Keratinocyte (primary cell): Measurements from ENCODE around the gene SRM. TPM values are rescaled to one million over a fixed set of nuclear protein-coding genes. Genes with fewer than 3 reads are reported as not detected.

ENCODE experiments used
- DNase-seq: peaks from one replicate; pipeline ENCODE4 v3.0.0-alpha.2; 2011; ENCODE audit warnings: low read depth, missing footprints, low spot score
- FAIRE-seq: peaks from 2 replicates; lab custom pipeline; 2011; peaks lifted over from hg19 to GRCh38; lab: Jason Lieb, UNC
- H2AFZ ChIP-seq: 2 replicates; pipeline ENCODE4 v1.6.0; 2012; ENCODE audit warnings: low read length, control low read depth, inconsistent platforms; ENCODE audit not compliant: control insufficient read depth
- H3K27ac ChIP-seq: 2 replicates; pipeline ENCODE4 v1.5.1; 2011; ENCODE audit warnings: low read length; ENCODE audit not compliant: control insufficient read depth, insufficient read depth
- H3K27me3 ChIP-seq: 3 replicates; pipeline ENCODE4 v1.6.0; 2011; ENCODE audit warnings: low read length; ENCODE audit not compliant: control insufficient read depth, insufficient read depth; ENCODE audit errors: extremely low read depth
- H3K36me3 ChIP-seq, 2 experiments: 2 replicates in 1 of 2; 3 replicates in 1 of 2; pipeline ENCODE4 v1.5.1; 2011; ENCODE audit warnings: low read length in 2 of 2, mild to moderate bottlenecking in 1 of 2; ENCODE audit not compliant: control insufficient read depth in 2 of 2, insufficient read depth in 2 of 2; ENCODE audit errors: extremely low read depth in 1 of 2
- H3K4me1 ChIP-seq: 3 replicates; pipeline ENCODE4 v1.5.1; 2011; ENCODE audit warnings: low read length; ENCODE audit not compliant: control insufficient read depth, insufficient read depth; ENCODE audit errors: extremely low read depth
- H3K4me2 ChIP-seq: 3 replicates; pipeline ENCODE4 v1.6.0; 2011; ENCODE audit warnings: low read depth, low read length; ENCODE audit not compliant: control insufficient read depth, insufficient read depth; ENCODE audit errors: extremely low read depth
- H3K4me3 ChIP-seq, 3 experiments: fragments of 200-600 bp in 1 of 3; sonication (generic) in 1 of 3; 2 replicates in 2 of 3; 3 replicates in 1 of 3; pipeline ENCODE4 v1.5.1; 2011 to 2016; ENCODE audit warnings: low read length in 3 of 3, mild to moderate bottlenecking in 3 of 3, control low read depth in 2 of 3, inconsistent platforms in 1 of 3, low read depth in 1 of 3, mixed read lengths in 1 of 3, mixed run types in 1 of 3, moderate library complexity in 1 of 3; ENCODE audit not compliant: control insufficient read depth in 2 of 3, insufficient read depth in 2 of 3; ENCODE audit errors: extremely low read depth in 1 of 3
- H3K79me2 ChIP-seq: 2 replicates; pipeline ENCODE4 v1.6.0; 2012; ENCODE audit warnings: low read length; ENCODE audit not compliant: control insufficient read depth, insufficient read depth
- H3K9ac ChIP-seq: 3 replicates; pipeline ENCODE4 v1.6.0; 2011; ENCODE audit warnings: low read length; ENCODE audit not compliant: control insufficient read depth, insufficient read depth; ENCODE audit errors: extremely low read depth
- H3K9me1 ChIP-seq: 3 replicates; pipeline ENCODE4 v1.6.0; 2011; ENCODE audit warnings: low read length; ENCODE audit not compliant: control insufficient read depth, insufficient read depth; ENCODE audit errors: extremely low read depth
- H3K9me3 ChIP-seq: 2 replicates; pipeline ENCODE4 v1.5.1; 2012; ENCODE audit warnings: low read depth, low read length; ENCODE audit not compliant: control insufficient read depth
- H4K20me1 ChIP-seq: 3 replicates; pipeline ENCODE4 v1.6.0; 2011; ENCODE audit warnings: low read length; ENCODE audit not compliant: control insufficient read depth, insufficient read depth; ENCODE audit errors: extremely low read depth
- CTCF ChIP-seq, 3 experiments: IDR thresholded peaks in 1 of 3; conservative IDR thresholded peaks in 1 of 3; optimal IDR thresholded peaks in 1 of 3; 2 replicates in 2 of 3; 3 replicates in 1 of 3; pipeline versions ENCODE3 to v1.5.1; 2011; ENCODE audit warnings: low read length in 3 of 3, mild to moderate bottlenecking in 3 of 3, moderate library complexity in 2 of 3, control low read depth in 1 of 3, inconsistent platforms in 1 of 3; ENCODE audit not compliant: insufficient read depth in 2 of 3; ENCODE audit errors: extremely low read depth in 1 of 3
- EZH2 ChIP-seq: IDR thresholded peaks from one replicate; pipeline ENCODE4 v1.6.1; 2012; ENCODE audit warnings: inconsistent platforms, mild to moderate bottlenecking, low read length, moderate library complexity
- dilution Hi-C: fragments of 300-500 bp; cut with MboI; formaldehyde crosslinking; loops from one replicate; pipeline ENCODE4 v1.7.0; 2020; ENCODE audit warnings: low sequenced_read_pairs; ENCODE audit not compliant: extremely low pct_ligation_motif_present
- polyA plus RNA-seq, 5 experiments: library from polyadenylated mRNA; depleted of rRNA in 3 of 5; stranded (reverse) in 3 of 5; stranded (forward) in 1 of 5; unstranded in 1 of 5; fragments of >200 nt; gene quantifications; 1 replicate in 1 of 5; 2 replicates in 3 of 5; 3 replicates in 1 of 5; pipeline versions ENCODE4 v1.2.1 to v1.2.3, GENCODE V29; 2011 to 2012; ENCODE audit warnings: missing spikeins in 2 of 5, low read depth in 1 of 5, low replicate concordance in 1 of 5

Gene SRM
- polyA plus RNA-seq, 1 donor (not counting 4 experiments of a cell fraction or from before 2014, with no cell fraction given): 32.8 TPM

- Histone ChIP-seq H3K4me1 (no peaks in the 10 kb centered on the region), H3K27me3 (no peaks in the 10 kb centered on the region), H3K9me1 (no peaks in the 10 kb centered on the region), H3K9ac (no peak overlapping the region), H3K4me2 (no peak overlapping the region), H3K4me3 (no peak overlapping the region), H3K9me3 (no peaks in the 10 kb centered on the region), H3K36me3 (peaks cover 20 to 23% of the 10 kb centered on the region in 2 experiments), H3K79me2 (no peaks in the 10 kb centered on the region), H2AFZ (no peak overlapping the region), H4K20me1 (no peaks in the 10 kb centered on the region), H3K27ac (no peak overlapping the region)
- DNase-seq (no peak), FAIRE-seq (no peak)
- dilution Hi-C loops: no loop called here
- TF ChIP-seq EZH2 (no peak), CTCF (optimal IDR thresholded peaks at IDR 0.05 in 1 of 3, IDR thresholded peaks at IDR 0.05 in 1 of 3, conservative IDR thresholded peaks at IDR 0.05 in 1 of 3; ENCODE audit: extremely low read depth in 1 of 3, insufficient read depth in 2 of 3, low read length in 3 of 3) (no peak)
These were observed 47.8 kb upstream of the SRM start for GRCh38 chr1:11107599-11107998.

GRCh38 chr1:11105586-11105985 lies 45.8 kb upstream of the SRM start:
- no peaks in the 10 kb centered on the region for H3K27me3 ChIP-seq
- H3K9ac ChIP-seq: no peak overlapping the region
- no peaks in the 10 kb centered on the region for H3K9me3 ChIP-seq
- no peaks in the 10 kb centered on the region for H3K79me2 ChIP-seq
- dilution Hi-C loops: no loop called here
- H3K27ac ChIP-seq: no peak overlapping the region
- H2AFZ ChIP-seq: no peak overlapping the region
- peaks cover 13 to 17% of the 10 kb centered on the region in 2 experiments for H3K36me3 ChIP-seq
- no peaks in the 10 kb centered on the region for H4K20me1 ChIP-seq
- H3K4me3 ChIP-seq: no peak overlapping the region
- no peak for FAIRE-seq
- H3K9me1 ChIP-seq: no peaks in the 10 kb centered on the region
- no peak for TF ChIP-seq EZH2
- no peak for TF ChIP-seq CTCF (optimal IDR thresholded peaks at IDR 0.05 in 1 of 3, IDR thresholded peaks at IDR 0.05 in 1 of 3, conservative IDR thresholded peaks at IDR 0.05 in 1 of 3; ENCODE audit: extremely low read depth in 1 of 3, insufficient read depth in 2 of 3, low read length in 3 of 3)
- no peaks in the 10 kb centered on the region for H3K4me1 ChIP-seq
- no peak overlapping the region for H3K4me2 ChIP-seq
- DNase-seq: no peak
